ENCODE data around the gene SLC19A3.
A peak's percentile ranks its signal among the peaks of the same experiment; 100 is the strongest.
"Not testable (repeated sequence)": the region's sequence is repeated elsewhere in the genome, so short reads cannot be mapped to it uniquely, and the experiment has no call there.

The SLC19A3 gene

DNA sequence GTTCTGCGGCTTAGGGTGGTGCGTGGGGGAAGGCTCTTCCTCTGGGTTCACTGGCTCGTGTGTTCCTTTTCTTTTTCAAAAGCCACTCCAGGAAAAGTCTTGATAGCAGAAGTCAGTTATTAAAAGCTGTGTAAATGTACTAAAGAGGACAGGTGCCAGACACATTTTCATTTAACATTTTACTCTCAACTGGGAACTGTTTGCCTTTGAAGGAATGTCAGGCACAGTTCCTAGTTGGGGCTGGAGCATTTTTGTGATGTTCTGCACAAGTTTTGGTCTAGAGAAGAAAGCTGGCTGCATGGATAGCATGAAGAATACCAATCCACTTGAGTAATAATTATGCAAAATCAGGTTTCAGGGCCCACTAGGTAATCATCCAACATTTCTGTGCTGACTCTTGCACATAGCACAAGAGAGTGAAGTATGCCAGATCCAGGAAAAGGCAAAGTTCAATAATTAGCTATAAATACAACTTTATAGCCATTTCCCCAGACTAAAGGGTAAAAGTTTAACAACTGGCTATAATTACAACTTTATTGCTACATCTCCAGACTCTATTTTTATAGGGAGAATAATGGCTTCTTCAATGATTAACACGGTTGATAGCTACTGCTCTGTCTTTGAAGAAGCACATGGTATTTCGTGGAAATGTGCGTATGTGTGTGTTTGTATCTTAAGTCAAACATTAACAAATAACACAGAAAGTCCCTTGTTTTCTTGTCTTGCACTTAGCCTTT is 44.1 kb upstream of the SLC19A3 start:
- H3K4ac ChIP-seq (ENCODE audit: low read depth in 1 of 2, low read length in 2 of 2): no peak overlapping the region
- no peak overlapping the region for H3K4me3 ChIP-seq (ENCODE audit: insufficient read depth in 1 of 2, low read depth in 1 of 2, low read length in 2 of 2)
- WGBS: 88% methylated on average over 3 of the region's 6 CpGs

GRCh38 chr2:227759411-227760118 is 41.7 kb upstream of the SLC19A3 start:
- Histone ChIP-seq H3K4me1 (ENCODE audit: control insufficient read depth, insufficient read depth, low read depth, low read length) (peaks cover 18% of the 10 kb centered on the region), H2BK15ac (ENCODE audit: low read depth, poor library complexity, severe bottlenecking) (no peak overlapping the region), H2AK5ac (ENCODE audit: low read length, severe bottlenecking) (peak overlapping the region; percentile 68), H3K9me3 (ENCODE audit: control insufficient read depth, low read length) (no peaks in the 10 kb centered on the region), H3K4ac (ENCODE audit: low read depth in 1 of 2, low read length in 2 of 2) (no peak overlapping the region), H3K36me3 (ENCODE audit: control insufficient read depth in 1 of 2, insufficient read depth in 2 of 2, low read depth in 1 of 2, low read length in 2 of 2) (no peaks in the 10 kb centered on the region), H3K27me3 (ENCODE audit: control insufficient read depth in 1 of 2, insufficient read depth in 1 of 2, low read length in 2 of 2) (no peaks in the 10 kb centered on the region), H4K91ac (ENCODE audit: low read length) (no peak overlapping the region), H4K8ac (ENCODE audit: low read length) (no peak overlapping the region), H2BK5ac (ENCODE audit: low read depth, low read length, poor library complexity, severe bottlenecking) (peak overlapping the region; percentile 39), H3K27ac (ENCODE audit: low read length, poor library complexity, severe bottlenecking) (peak overlapping the region; percentile 77), H2BK12ac (ENCODE audit: low read length in 2 of 2) (no peak overlapping the region), H3K14ac (ENCODE audit: low read length in 2 of 2) (no peak overlapping the region), H3K4me3 (ENCODE audit: insufficient read depth in 1 of 2, low read depth in 1 of 2, low read length in 2 of 2) (no peak overlapping the region), H3K4me2 (ENCODE audit: low read length, poor library complexity, severe bottlenecking) (peak overlapping the region; percentile 33), H3K23ac (ENCODE audit: low read length in 2 of 2) (no peak overlapping the region), H3K9ac (ENCODE audit: low read length) (no peak overlapping the region), H2BK120ac (ENCODE audit: low read depth, low read length) (no peak overlapping the region), H3K79me1 (replicated peaks; ENCODE audit: low read length, poor library complexity, severe bottlenecking) (no peaks in the 10 kb centered on the region), H2AFZ (ENCODE audit: low read depth, low read length) (no peak overlapping the region), H3K18ac (ENCODE audit: low read depth in 1 of 2, low read length in 2 of 2) (no peak overlapping the region)
- no peak for DNase-seq
- 69% methylated on average over 13 of the region's 13 CpGs for WGBS

More for the DNA sequence above, 44.1 kb upstream of the SLC19A3 start:
- no peak overlapping the region for H2BK5ac ChIP-seq (ENCODE audit: low read depth, low read length, poor library complexity, severe bottlenecking)
- H2AK5ac ChIP-seq (ENCODE audit: low read length, severe bottlenecking): no peak overlapping the region
- no peak overlapping the region for H4K8ac ChIP-seq (ENCODE audit: low read length)
- H3K79me1 ChIP-seq (replicated peaks; ENCODE audit: low read length, poor library complexity, severe bottlenecking): no peaks in the 10 kb centered on the region
- H4K91ac ChIP-seq (ENCODE audit: low read length): no peak overlapping the region
- H3K23ac ChIP-seq (ENCODE audit: low read length in 2 of 2): no peak overlapping the region
- peak overlapping the region; percentile 56 for H3K27ac ChIP-seq (ENCODE audit: low read length, poor library complexity, severe bottlenecking)
- no peak overlapping the region for H2BK12ac ChIP-seq (ENCODE audit: low read length in 2 of 2)
- no peaks in the 10 kb centered on the region for H3K9me3 ChIP-seq (ENCODE audit: control insufficient read depth, low read length)
- H3K36me3 ChIP-seq (ENCODE audit: control insufficient read depth in 1 of 2, insufficient read depth in 2 of 2, low read depth in 1 of 2, low read length in 2 of 2): no peaks in the 10 kb centered on the region
- H3K9ac ChIP-seq (ENCODE audit: low read length): no peak overlapping the region
- no peak overlapping the region for H3K18ac ChIP-seq (ENCODE audit: low read depth in 1 of 2, low read length in 2 of 2)
- no peaks in the 10 kb centered on the region for H3K27me3 ChIP-seq (ENCODE audit: control insufficient read depth in 1 of 2, insufficient read depth in 1 of 2, low read length in 2 of 2)
- H2BK120ac ChIP-seq (ENCODE audit: low read depth, low read length): no peak overlapping the region
- no peak overlapping the region for H2BK15ac ChIP-seq (ENCODE audit: low read depth, poor library complexity, severe bottlenecking)
- H3K4me2 ChIP-seq (ENCODE audit: low read length, poor library complexity, severe bottlenecking): no peak overlapping the region
- no peak overlapping the region for H3K14ac ChIP-seq (ENCODE audit: low read length in 2 of 2)
- peaks cover 22% of the 10 kb centered on the region for H3K4me1 ChIP-seq (ENCODE audit: control insufficient read depth, insufficient read depth, low read depth, low read length)
- no peak overlapping the region for H2AFZ ChIP-seq (ENCODE audit: low read depth, low read length)
- DNase-seq: no peak

DNA sequence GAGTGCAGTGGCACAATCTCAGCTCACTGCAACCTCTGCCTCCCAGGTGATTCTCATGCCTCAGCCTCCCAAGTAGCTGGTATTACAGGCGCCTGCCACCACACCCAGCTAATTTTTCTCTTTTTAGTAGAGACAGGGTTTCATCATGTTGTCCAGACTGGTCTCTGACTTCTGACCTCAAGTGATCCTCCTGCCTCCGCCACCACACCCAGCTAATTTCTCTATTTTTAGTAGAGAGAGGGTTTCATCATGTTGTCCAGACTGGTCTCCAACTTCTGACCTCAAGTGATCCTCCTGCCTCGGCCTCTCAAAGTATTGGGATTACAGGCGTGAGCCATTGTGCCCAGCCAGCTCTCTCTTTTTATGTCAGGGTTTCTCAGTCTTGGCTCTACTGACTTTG is 38.4 kb upstream of the SLC19A3 start:
- H3K79me1 ChIP-seq (replicated peaks; ENCODE audit: low read length, poor library complexity, severe bottlenecking); DNase-seq; H3K4ac ChIP-seq (ENCODE audit: low read depth in 1 of 2, low read length in 2 of 2); H3K4me2 ChIP-seq (ENCODE audit: low read length, poor library complexity, severe bottlenecking); H3K23ac ChIP-seq (ENCODE audit: low read length in 2 of 2); H2BK15ac ChIP-seq (ENCODE audit: low read depth, poor library complexity, severe bottlenecking); H2BK12ac ChIP-seq (ENCODE audit: low read length in 2 of 2); H3K9me3 ChIP-seq (ENCODE audit: control insufficient read depth, low read length); H3K27me3 ChIP-seq (ENCODE audit: control insufficient read depth in 1 of 2, insufficient read depth in 1 of 2, low read length in 2 of 2); H2AFZ ChIP-seq (ENCODE audit: low read depth, low read length); H2BK5ac ChIP-seq (ENCODE audit: low read depth, low read length, poor library complexity, severe bottlenecking); H4K8ac ChIP-seq (ENCODE audit: low read length); H3K18ac ChIP-seq (ENCODE audit: low read depth in 1 of 2, low read length in 2 of 2); H3K9ac ChIP-seq (ENCODE audit: low read length); H2AK5ac ChIP-seq (ENCODE audit: low read length, severe bottlenecking); H3K27ac ChIP-seq (ENCODE audit: low read length, poor library complexity, severe bottlenecking); H3K36me3 ChIP-seq (ENCODE audit: control insufficient read depth in 1 of 2, insufficient read depth in 2 of 2, low read depth in 1 of 2, low read length in 2 of 2); H4K91ac ChIP-seq (ENCODE audit: low read length); H3K4me3 ChIP-seq (ENCODE audit: insufficient read depth in 1 of 2, low read depth in 1 of 2, low read length in 2 of 2); H3K14ac ChIP-seq (ENCODE audit: low read length in 2 of 2); H2BK120ac ChIP-seq (ENCODE audit: low read depth, low read length): not testable (repeated sequence)
- H3K4me1 ChIP-seq (ENCODE audit: control insufficient read depth, insufficient read depth, low read depth, low read length): peaks cover 11% of the 10 kb centered on the region
- 75% methylated on average over 4 of the region's 4 CpGs for WGBS

- Histone ChIP-seq H3K9ac (ENCODE audit: low read length) (no peak overlapping the region), H2AK5ac (ENCODE audit: low read length, severe bottlenecking) (no peak overlapping the region), H2BK5ac (ENCODE audit: low read depth, low read length, poor library complexity, severe bottlenecking) (no peak overlapping the region), H2BK120ac (ENCODE audit: low read depth, low read length) (no peak overlapping the region), H4K8ac (ENCODE audit: low read length) (no peak overlapping the region), H2BK15ac (ENCODE audit: low read depth, poor library complexity, severe bottlenecking) (no peak overlapping the region), H2AFZ (ENCODE audit: low read depth, low read length) (no peak overlapping the region), H3K23ac (ENCODE audit: low read length in 2 of 2) (no peak overlapping the region), H4K91ac (ENCODE audit: low read length) (no peak overlapping the region), H2BK12ac (ENCODE audit: low read length in 2 of 2) (no peak overlapping the region), H3K4me1 (ENCODE audit: control insufficient read depth, insufficient read depth, low read depth, low read length) (no peaks in the 10 kb centered on the region), H3K9me3 (ENCODE audit: control insufficient read depth, low read length) (no peaks in the 10 kb centered on the region), H3K4me3 (ENCODE audit: insufficient read depth in 1 of 2, low read depth in 1 of 2, low read length in 2 of 2) (no peak overlapping the region), H3K4ac (ENCODE audit: low read depth in 1 of 2, low read length in 2 of 2) (no peak overlapping the region), H3K14ac (ENCODE audit: low read length in 2 of 2) (no peak overlapping the region), H3K18ac (ENCODE audit: low read depth in 1 of 2, low read length in 2 of 2) (no peak overlapping the region), H3K79me1 (replicated peaks; ENCODE audit: low read length, poor library complexity, severe bottlenecking) (no peaks in the 10 kb centered on the region), H3K27ac (ENCODE audit: low read length, poor library complexity, severe bottlenecking) (no peak overlapping the region), H3K27me3 (ENCODE audit: control insufficient read depth in 1 of 2, insufficient read depth in 1 of 2, low read length in 2 of 2) (no peaks in the 10 kb centered on the region), H3K4me2 (ENCODE audit: low read length, poor library complexity, severe bottlenecking) (no peak overlapping the region), H3K36me3 (ENCODE audit: control insufficient read depth in 1 of 2, insufficient read depth in 2 of 2, low read depth in 1 of 2, low read length in 2 of 2) (no peaks in the 10 kb centered on the region)
- no peak for DNase-seq
- WGBS: 45% methylated on average over 6 of the region's 6 CpGs
These were observed 30.3 kb upstream of the SLC19A3 start for GRCh38 chr2:227748079-227748478.

All from mesenchymal stem cell (in vitro differentiated cells and primary cell).